GM18873 (cell line): ENCODE measurements around the gene FBXO42.
"Not testable (repeated sequence)": the region's sequence is repeated elsewhere in the genome, so short reads cannot be mapped to it uniquely, and the experiment has no call there.

ENCODE experiments used
- ATAC-seq: cut with Tn5 transposase; IDR thresholded peaks from one replicate; pipeline ENCODE4 v1.9.1; 2021; ENCODE audit warnings: mild to moderate bottlenecking, moderate library complexity, moderate number of reproducible peaks; ENCODE audit not compliant: unreplicated experiment, low FRiP score

The FBXO42 gene

DNA sequence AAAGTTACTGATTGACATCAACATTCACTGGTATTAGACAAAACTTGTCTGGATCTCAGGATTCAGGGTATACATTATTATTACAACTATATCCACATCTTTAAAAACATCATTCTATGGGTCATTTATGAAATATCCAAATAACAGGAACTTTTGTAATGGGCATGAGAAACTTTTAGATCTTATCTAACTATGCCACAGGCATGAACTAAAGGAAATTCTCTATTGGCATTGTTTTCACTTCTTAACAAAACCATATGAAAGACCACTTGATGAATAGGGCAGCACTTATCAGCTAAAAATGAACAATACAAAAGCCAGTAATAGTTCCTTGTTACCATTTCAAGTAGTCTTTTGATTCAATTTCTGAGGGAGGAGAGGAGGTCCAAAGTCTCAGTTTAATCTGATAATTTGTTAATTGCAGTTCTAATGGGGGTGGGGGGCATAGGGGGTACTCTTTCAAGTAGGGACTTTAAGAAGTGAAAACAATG, 84.5 kb downstream of the FBXO42 start:
- no peak for ATAC-seq

DNA sequence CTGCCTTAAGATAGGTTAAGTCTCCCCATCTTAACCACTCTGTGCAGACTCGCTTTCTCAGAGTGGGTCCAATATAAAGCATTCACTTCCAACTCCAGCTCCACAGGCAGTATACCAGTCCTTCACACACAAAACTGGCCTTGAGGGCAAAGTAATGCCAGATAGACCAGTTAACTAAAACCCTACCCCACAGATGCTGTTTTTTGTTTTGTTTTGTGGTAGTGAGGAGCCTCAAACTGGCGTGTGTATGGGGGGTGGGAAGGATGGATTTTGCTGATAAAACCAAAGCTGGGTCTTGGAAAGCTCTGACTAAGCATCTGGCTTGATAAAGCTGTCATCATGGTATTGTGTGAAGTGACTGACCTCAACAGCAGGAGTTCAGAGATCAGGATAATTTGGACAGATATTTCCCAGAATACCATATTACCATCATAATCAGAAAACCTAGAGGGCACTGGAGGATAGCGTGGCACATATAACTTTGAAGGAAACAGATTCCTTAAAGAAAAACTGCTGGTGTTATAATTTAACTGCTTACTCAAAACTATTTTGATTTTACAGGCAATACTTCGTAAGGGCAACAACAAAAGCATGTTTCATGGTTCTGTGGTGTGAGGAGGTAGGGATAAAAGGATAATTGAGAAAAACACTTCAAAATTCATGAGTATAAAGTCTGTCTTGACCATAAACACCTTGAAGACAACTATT, 85.7 kb downstream of the FBXO42 start:
- no peak for ATAC-seq

DNA sequence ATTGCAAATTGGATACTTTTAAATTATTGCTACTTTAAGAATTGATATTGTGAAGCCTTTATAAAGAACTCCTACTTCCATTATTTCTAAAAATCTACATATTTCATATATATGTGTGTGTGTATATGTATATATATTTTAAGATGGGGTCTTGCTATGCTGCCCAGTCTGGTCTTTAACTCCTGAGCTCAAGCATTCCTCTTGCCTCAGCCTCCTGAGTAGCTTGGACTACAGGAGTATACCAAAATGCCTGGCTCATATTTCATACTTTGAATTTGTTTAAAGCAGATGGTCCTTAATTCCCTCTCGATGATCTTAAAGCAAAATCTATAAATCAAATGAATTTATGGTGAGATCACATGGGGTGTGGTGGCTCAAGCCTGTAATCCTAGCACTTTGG, 90.2 kb downstream of the FBXO42 start:
- ATAC-seq = no peak

GRCh38 chr1:16260814-16261213, 91.5 kb downstream of the FBXO42 start:
- ATAC-seq = no peak

GRCh38 chr1:16258591-16259135, 93.6 kb downstream of the FBXO42 start:
- no peak for ATAC-seq

DNA sequence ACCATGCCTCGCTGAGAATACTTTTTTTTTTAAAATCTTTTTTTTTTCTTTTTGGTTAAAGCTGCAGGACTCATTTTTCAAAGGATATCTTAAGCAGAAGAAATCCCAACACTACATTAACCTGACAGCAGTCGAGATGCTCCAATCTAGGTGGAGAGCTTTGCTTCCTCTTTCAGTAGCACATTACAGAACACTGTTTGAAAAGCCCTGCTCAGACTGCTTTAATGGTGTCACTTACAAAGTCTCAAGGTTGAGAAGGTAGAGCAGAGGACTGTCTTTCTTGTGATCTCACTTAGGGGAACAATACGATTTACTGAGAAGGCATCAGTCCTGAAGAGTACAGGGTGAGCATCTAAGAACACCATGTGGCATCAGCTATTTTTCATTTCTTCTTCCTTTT, 94.3 kb downstream of the FBXO42 start:
- no peak for ATAC-seq

- not testable (repeated sequence) for ATAC-seq
Measured at GRCh38 chr1:16257556-16257955, 94.7 kb downstream of the FBXO42 start.

- ATAC-seq = no peak
Measured at GRCh38 chr1:16256478-16256877, 95.8 kb downstream of the FBXO42 start.

GRCh38 chr1:16254263-16254928, 97.9 kb downstream of the FBXO42 start:
- no peak for ATAC-seq

- no peak for ATAC-seq
Measured at GRCh38 chr1:16253332-16253922, 98.9 kb downstream of the FBXO42 start.

DNA sequence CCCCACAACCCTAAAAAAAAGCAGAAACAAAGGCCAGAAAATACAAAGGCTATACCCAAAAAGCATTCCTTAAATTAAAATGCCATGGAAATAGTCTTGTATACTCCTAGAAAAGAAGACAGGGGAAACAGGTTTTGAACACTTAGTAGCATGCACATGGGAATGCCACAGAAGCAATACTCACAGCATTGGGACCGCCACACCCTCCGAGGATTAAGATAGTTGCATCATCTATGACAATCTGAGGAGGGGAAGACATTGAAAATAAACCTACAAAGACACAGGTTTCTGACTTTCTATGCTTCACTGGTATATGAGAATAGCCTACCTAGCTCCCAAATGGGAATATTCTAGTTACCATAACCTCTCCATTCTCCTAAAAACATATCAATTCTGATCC, 99.4 kb downstream of the FBXO42 start:
- no peak for ATAC-seq

- ATAC-seq = no peak
Measured at GRCh38 chr1:16251381-16251780, 100.9 kb downstream of the FBXO42 start.

DNA sequence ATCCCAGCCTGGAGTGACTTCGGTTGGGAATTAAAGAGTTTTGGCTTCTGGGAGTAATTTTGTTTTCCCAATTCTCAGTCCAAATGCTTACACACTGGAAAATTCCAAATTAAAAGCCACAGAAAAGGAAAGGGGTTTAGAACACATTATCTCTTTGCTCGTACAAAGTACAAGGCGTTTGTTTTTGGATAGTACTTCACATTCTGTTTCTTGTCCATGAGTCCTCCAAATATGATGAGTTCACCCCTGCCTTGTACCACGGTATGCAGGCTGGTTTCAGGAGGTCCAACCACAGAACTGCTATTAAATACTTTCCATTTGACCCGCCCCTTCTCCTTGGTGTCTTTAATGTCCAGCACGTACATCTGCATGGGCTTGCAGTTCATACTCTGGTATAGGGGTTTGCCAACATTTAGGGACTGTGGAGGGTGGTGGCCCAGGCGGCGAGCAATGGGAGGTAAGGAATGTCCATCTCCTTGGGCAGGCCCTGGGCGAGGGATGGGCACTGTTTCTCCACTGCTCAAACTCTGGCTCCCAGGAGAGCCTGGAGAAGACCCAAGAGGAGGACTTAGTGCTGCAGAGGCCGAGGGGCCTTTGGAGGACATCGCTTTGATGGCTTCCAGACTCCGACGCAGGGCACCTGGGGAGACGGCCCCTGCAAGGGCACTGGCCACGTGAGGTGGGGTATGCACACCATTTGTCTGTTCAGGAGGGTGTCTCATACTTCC, 101.6 kb downstream of the FBXO42 start:
- no peak for ATAC-seq

DNA sequence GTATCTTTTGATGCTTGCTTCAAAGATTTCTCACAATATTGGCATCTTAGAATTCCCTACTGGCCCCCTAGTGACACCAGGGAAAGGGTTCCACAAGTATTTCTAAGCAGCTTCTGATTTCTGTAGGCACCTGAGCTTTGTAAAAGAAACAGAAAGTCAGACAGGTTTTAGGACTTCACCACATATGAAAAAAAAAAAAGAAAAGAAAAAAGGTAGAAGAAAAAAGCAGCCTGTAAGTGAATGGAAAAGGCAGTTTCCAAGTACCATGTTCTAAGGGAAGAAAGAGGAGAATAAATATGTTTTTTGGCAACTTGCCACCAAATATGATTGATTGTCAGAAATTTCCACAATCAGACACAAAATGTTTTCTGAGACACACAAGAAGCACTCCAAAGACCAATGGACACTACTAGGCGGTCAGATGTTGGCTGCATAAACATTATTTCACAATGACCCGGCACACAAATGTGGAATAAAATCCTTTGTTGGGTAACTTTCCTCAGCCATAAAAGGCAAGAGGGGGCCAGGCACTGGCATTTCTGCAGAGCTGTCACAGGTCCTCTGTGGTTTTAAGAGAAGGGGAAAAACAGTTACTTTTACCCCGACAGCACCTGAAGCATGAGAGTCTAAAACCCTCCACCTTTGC, 102.6 kb downstream of the FBXO42 start:
- no peak for ATAC-seq

DNA sequence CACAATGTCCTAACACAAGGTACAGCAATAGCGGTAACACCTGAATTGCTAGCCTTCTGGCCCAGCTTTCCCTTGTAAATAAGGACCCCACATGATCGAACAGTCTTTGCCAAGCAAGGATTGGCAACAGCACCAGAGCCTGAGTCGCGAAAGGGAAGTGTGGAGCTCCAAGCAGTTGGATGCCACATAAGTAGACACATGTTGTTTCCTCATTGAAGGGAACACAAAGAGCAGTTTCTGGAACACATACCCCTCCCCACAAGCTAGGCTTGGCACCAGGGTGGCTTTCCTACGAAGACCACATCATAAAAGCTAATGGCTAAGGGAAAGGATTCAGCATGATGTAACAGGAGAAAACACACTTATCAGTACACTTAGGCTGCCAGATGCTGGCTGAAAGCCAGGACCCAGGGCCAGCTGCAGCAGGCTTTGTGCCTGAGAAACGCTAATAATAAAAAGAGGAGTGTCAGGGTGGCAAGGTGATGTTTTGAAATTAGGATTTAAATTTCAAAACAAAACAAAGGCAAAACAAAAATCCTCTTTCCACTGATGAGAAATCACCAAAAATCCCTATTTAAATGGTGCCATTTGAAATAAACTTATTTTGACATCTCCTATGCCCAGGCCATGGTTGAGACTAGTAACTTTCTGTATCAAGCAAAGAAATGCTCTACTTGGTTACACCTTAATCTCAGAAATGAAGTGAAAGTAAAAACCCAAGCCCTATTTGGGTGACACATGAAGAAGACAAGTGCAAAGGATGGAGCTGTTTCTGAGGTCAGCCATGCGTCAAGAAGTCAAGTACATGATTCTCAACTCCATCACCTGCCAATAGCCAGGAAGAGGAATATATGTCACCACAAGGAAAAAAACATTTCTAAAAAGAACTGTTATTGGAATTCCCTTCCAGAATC, 103.4 kb downstream of the FBXO42 start:
- ATAC-seq = no peak

GRCh38 chr1:16248007-16248436, 104.3 kb downstream of the FBXO42 start:
- no peak for ATAC-seq

DNA sequence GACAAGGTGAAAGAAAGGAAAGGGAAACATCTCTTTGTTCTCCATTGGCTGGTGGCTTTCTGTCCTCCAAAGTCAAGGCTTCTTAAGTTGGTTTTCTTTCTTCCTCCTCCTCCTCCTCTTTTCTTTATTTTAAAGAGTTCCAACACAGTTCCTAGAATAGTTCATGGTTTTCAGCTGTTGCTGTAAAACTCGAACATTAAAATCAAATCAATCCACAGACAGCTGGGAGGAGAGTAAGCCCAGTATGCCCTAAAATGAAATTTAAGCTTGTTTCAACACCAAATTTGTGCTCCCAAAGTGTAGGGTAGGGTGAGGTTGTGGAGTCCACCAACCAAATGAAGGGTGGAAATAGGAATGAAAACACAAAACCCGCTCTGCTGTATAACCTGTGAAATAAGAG, 104.8 kb downstream of the FBXO42 start:
- no peak for ATAC-seq

DNA sequence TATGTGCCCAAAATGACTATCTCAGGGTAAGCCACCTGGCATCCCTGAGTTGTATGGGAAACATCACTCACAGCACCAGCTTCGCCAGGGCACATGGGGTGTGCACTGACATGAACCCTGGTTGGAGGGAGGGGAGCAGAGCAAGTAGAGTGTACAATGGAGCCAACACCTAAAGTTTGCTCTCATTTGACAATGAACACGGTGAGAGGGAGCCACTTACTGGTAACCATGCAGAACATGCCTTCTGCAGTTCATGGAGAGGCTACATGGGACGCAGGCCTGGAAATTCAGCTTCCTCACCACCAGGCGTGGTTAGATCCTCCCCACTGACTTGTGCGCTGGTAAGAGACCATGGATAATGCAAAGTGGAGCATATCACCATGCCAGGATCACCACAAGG, 105.3 kb downstream of the FBXO42 start:
- no peak for ATAC-seq

- not testable (repeated sequence) for ATAC-seq
Measured at GRCh38 chr1:16246239-16246638, 106.0 kb downstream of the FBXO42 start.
